Measurements from ENCODE around the gene SDHA. TPM values are rescaled to one million over a fixed set of nuclear protein-coding genes. Genes with fewer than 3 reads are reported as not detected.
"Not testable (repeated sequence)": the region's sequence is repeated elsewhere in the genome, so short reads cannot be mapped to it uniquely, and the experiment has no call there.

Gene SDHA
- total and polyA plus RNA-seq, 2 experiments from 2014 or later: 71.5 to 99.2 TPM

- H3K9me3 ChIP-seq (ENCODE audit: low read depth); in situ Hi-C loops (cut with MboI); H3K9ac ChIP-seq; H3F3A ChIP-seq (ENCODE audit: insufficient read depth); H3K4me2 ChIP-seq (ENCODE audit: unreplicated experiment); H3K27ac ChIP-seq; H4K20me1 ChIP-seq (ENCODE audit: insufficient read depth); H3K4me1 ChIP-seq (ENCODE audit: insufficient read depth); DNase-seq; H2AFZ ChIP-seq; H3K9me2 ChIP-seq (ENCODE audit: insufficient read depth); H3K79me2 ChIP-seq (ENCODE audit: insufficient read depth); H3K27me3 ChIP-seq (replicated peaks; ENCODE audit: insufficient read depth); H3K4me3 ChIP-seq: not testable (repeated sequence)
- H3K36me3 ChIP-seq (ENCODE audit: low read depth): peaks cover 32% of the 10 kb centered on the region
- 94 to 98% methylated on average over 12 of the region's 12 CpGs for WGBS, 2 experiments (ENCODE audit: low coverage in 1 of 2, low lambda C conversion rate in 2 of 2, missing lambda C conversion rate in 2 of 2)
Measured at GRCh38 chr5:243683-244367, 25.7 kb downstream of the SDHA start.

DNA sequence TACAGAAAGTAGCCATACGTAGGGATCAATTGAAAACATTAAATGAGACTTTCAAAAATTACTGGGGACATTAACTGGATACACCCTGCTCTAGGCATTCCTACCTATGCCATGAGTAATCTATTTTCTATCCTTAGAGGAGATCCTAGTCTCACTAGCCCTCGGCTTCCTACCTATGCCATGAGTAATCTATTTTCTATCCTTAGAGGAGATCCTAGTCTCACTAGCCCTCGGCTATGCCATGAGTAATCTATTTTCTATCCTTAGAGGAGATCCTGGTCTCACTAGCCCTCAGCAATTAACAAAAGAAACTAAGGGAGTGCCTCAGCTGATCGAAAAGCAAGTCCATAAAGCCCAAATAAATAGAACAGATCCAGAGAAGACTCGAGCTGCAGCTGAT is 27.6 kb downstream of the SDHA start:
- in situ Hi-C loops (cut with MboI): loop anchor here (5.0 kb wide), 1 partner anchor 1332 kb away; no protein-coding TSS in a partner anchor
- not testable (repeated sequence) for H3K4me3 ChIP-seq; H3F3A ChIP-seq (ENCODE audit: insufficient read depth); H3K4me1 ChIP-seq (ENCODE audit: insufficient read depth); H3K4me2 ChIP-seq (ENCODE audit: unreplicated experiment); H3K79me2 ChIP-seq (ENCODE audit: insufficient read depth); H3K27ac ChIP-seq; DNase-seq; H4K20me1 ChIP-seq (ENCODE audit: insufficient read depth); H3K9ac ChIP-seq; H3K27me3 ChIP-seq (replicated peaks; ENCODE audit: insufficient read depth); H3K9me3 ChIP-seq (ENCODE audit: low read depth); H2AFZ ChIP-seq; H3K9me2 ChIP-seq (ENCODE audit: insufficient read depth)
- WGBS, 2 experiments (ENCODE audit: low coverage in 1 of 2, low lambda C conversion rate in 2 of 2, missing lambda C conversion rate in 2 of 2): 89% methylated on average over 5 of the region's 5 CpGs
- peaks cover 32% of the 10 kb centered on the region for H3K36me3 ChIP-seq (ENCODE audit: low read depth)

DNA sequence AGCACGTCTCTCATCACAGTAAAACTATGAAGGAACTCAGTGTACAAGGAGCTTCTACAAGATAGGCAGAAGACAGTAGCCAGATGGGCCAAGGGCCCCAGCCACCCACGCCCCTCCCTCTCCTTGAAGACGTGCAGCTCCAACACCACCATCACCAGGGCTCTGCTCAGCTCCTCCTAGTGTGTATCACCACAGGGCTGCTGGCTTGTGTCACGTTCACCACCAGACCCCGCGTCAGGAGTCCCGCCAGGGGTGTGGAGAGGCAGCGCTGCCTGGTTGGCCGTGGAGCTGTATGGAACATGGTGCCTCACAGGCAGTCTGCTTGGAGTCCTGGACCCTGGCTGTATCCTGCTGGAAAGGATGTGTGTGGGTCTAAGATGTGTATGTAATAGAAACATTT is 32.3 kb downstream of the SDHA start:
- H3K79me2 ChIP-seq (ENCODE audit: insufficient read depth); DNase-seq; H3K9me3 ChIP-seq (ENCODE audit: low read depth); H3F3A ChIP-seq (ENCODE audit: insufficient read depth); H3K27me3 ChIP-seq (replicated peaks; ENCODE audit: insufficient read depth); in situ Hi-C loops (cut with MboI); H2AFZ ChIP-seq; H3K9ac ChIP-seq; H4K20me1 ChIP-seq (ENCODE audit: insufficient read depth); H3K27ac ChIP-seq; H3K4me2 ChIP-seq (ENCODE audit: unreplicated experiment); H3K9me2 ChIP-seq (ENCODE audit: insufficient read depth); H3K4me3 ChIP-seq; H3K4me1 ChIP-seq (ENCODE audit: insufficient read depth): not testable (repeated sequence)
- whole genome bisulfite sequencing, 2 experiments (ENCODE audit: low coverage in 1 of 2, low lambda C conversion rate in 2 of 2, missing lambda C conversion rate in 2 of 2): 83 to 86% methylated on average over 9 of the region's 9 CpGs
- peaks cover 29% of the 10 kb centered on the region for H3K36me3 ChIP-seq (ENCODE audit: low read depth)

- H3K4me2 ChIP-seq (ENCODE audit: unreplicated experiment); H3F3A ChIP-seq (ENCODE audit: insufficient read depth); in situ Hi-C loops (cut with MboI); H2AFZ ChIP-seq; H4K20me1 ChIP-seq (ENCODE audit: insufficient read depth); H3K9me2 ChIP-seq (ENCODE audit: insufficient read depth); H3K27me3 ChIP-seq (replicated peaks; ENCODE audit: insufficient read depth); DNase-seq; H3K27ac ChIP-seq; H3K9ac ChIP-seq; H3K9me3 ChIP-seq (ENCODE audit: low read depth); H3K4me3 ChIP-seq; H3K4me1 ChIP-seq (ENCODE audit: insufficient read depth); H3K79me2 ChIP-seq (ENCODE audit: insufficient read depth): not testable (repeated sequence)
- WGBS, 2 experiments (ENCODE audit: low coverage in 1 of 2, low lambda C conversion rate in 2 of 2, missing lambda C conversion rate in 2 of 2): 99% methylated on average over 8 to 10 of the region's 12 CpGs
- H3K36me3 ChIP-seq (ENCODE audit: low read depth): peaks cover 31% of the 10 kb centered on the region
Measured at GRCh38 chr5:251016-251415, 32.9 kb downstream of the SDHA start.

- in situ Hi-C loops (cut with MboI); H3K27me3 ChIP-seq (replicated peaks; ENCODE audit: insufficient read depth); H3K4me2 ChIP-seq (ENCODE audit: unreplicated experiment); H3K79me2 ChIP-seq (ENCODE audit: insufficient read depth); H3K9me2 ChIP-seq (ENCODE audit: insufficient read depth); H2AFZ ChIP-seq; H3K9me3 ChIP-seq (ENCODE audit: low read depth); H3K4me1 ChIP-seq (ENCODE audit: insufficient read depth); H4K20me1 ChIP-seq (ENCODE audit: insufficient read depth); H3K4me3 ChIP-seq; DNase-seq; H3K9ac ChIP-seq; H3K27ac ChIP-seq: not testable (repeated sequence)
- peaks cover 12% of the 10 kb centered on the region for H3F3A ChIP-seq (ENCODE audit: insufficient read depth)
- WGBS, 2 experiments (ENCODE audit: low coverage in 1 of 2, low lambda C conversion rate in 2 of 2, missing lambda C conversion rate in 2 of 2): 71 to 78% methylated on average over 8 of the region's 8 CpGs
- peaks cover 30% of the 10 kb centered on the region for H3K36me3 ChIP-seq (ENCODE audit: low read depth)
Measured at GRCh38 chr5:251538-251937, 33.4 kb downstream of the SDHA start.

DNA sequence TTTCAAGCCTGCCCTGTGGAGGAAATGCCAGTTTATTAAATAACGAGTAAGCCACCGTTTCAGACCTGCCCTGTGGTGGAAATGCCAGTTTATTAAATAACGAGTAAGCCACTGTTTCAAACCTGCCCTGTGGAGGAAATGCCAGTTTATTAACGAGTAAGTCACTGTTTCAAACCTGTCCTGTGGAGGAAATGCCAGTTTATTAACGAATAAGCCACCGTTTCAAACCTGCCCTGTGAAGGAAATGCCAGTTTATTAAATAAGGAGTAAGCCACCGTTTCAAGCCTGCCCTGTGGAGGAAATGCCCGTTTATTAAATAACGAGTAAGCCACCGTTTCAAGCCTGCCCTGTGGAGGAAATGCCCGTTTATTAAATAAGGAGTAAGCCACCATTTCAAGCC is 33.9 kb downstream of the SDHA start:
- H3K4me3 ChIP-seq; H3K27ac ChIP-seq; H2AFZ ChIP-seq; H3K79me2 ChIP-seq (ENCODE audit: insufficient read depth); H3K4me2 ChIP-seq (ENCODE audit: unreplicated experiment); in situ Hi-C loops (cut with MboI); H3K27me3 ChIP-seq (replicated peaks; ENCODE audit: insufficient read depth); H3K4me1 ChIP-seq (ENCODE audit: insufficient read depth); H3K9me2 ChIP-seq (ENCODE audit: insufficient read depth); H3K9me3 ChIP-seq (ENCODE audit: low read depth); H4K20me1 ChIP-seq (ENCODE audit: insufficient read depth); H3K9ac ChIP-seq; DNase-seq: not testable (repeated sequence)
- Histone ChIP-seq H3F3A (ENCODE audit: insufficient read depth) (peaks cover 17% of the 10 kb centered on the region), H3K36me3 (ENCODE audit: low read depth) (peaks cover 31% of the 10 kb centered on the region)
- WGBS, 2 experiments (ENCODE audit: low coverage in 1 of 2, low lambda C conversion rate in 2 of 2, missing lambda C conversion rate in 2 of 2): 69 to 75% methylated on average over 11 of the region's 11 CpGs
